Measurements from ENCODE around the gene GAGE10. TPM values are rescaled to one million over a fixed set of nuclear protein-coding genes. Genes with fewer than 3 reads are reported as not detected.

Gene GAGE10
- total RNA-seq, 2 experiments from 2014 or later = not detected

Other genes starting within 250 kb of the GAGE10 start
- gene CCDC120, start 244.6 kb upstream of the GAGE10 start, total RNA-seq = 10 to 100 TPM; 11.5 to 12.2 TPM
- gene PRAF2, start 229.6 kb upstream of the GAGE10 start, total RNA-seq = 10 to 100 TPM; 17.1 to 21.0 TPM
- 10 to 100 TPM; 74.8 to 78.7 TPM for gene WDR45, start 223.8 kb upstream of the GAGE10 start, total RNA-seq
- 1 to 10 TPM; 8.9 to 9.6 TPM for gene GPKOW, start 179.9 kb upstream of the GAGE10 start, total RNA-seq
- under 1 TPM; 0.89 to 0.93 TPM for gene MAGIX, start 140.9 kb upstream of the GAGE10 start, total RNA-seq
- gene PLP2, start 131.7 kb upstream of the GAGE10 start, total RNA-seq = 100 to 1,000 TPM; 124 to 128 TPM
- 1 to 10 TPM; 1.8 to 2.3 TPM for gene PRICKLE3, start 117.3 kb upstream of the GAGE10 start, total RNA-seq
- under 1 TPM; 0.17 to 0.69 TPM for gene SYP, start 103.5 kb upstream of the GAGE10 start, total RNA-seq
- 1 to 10 TPM; 1.1 to 1.2 TPM for gene CACNA1F, start 70.3 kb upstream of the GAGE10 start, total RNA-seq
- gene CCDC22, start 68.2 kb upstream of the GAGE10 start, total RNA-seq = 10 to 100 TPM; 12.7 to 15.8 TPM
- 1 to 10 TPM; 3.7 TPM for gene FOXP3, start 38.9 kb upstream of the GAGE10 start, total RNA-seq
- 1 to 10 TPM; 8.5 to 9.1 TPM for gene PPP1R3F, start 33.9 kb upstream of the GAGE10 start, total RNA-seq
- gene GAGE12J, start 18.4 kb downstream of the GAGE10 start, total RNA-seq = not detected
- not detected for gene GAGE13, start 27.9 kb downstream of the GAGE10 start, total RNA-seq
- gene GAGE12C, start 228.5 kb downstream of the GAGE10 start, total RNA-seq = not detected
- not detected for gene GAGE12D, start 238.1 kb downstream of the GAGE10 start, total RNA-seq
- gene GAGE12E, start 247.6 kb downstream of the GAGE10 start, total RNA-seq = not detected